ENCODE results near the gene EPM2A.
"Not testable (repeated sequence)": the region's sequence is repeated elsewhere in the genome, so short reads cannot be mapped to it uniquely, and the experiment has no call there.

EPM2A gene

GRCh38 chr6:145745861-145746260 is 10.5 kb upstream of the EPM2A start:
- no peaks in the 10 kb centered on the region for H3K36me3 ChIP-seq (ENCODE audit: control insufficient read depth, insufficient read depth, low read length, severe bottlenecking)
- H3K9ac ChIP-seq (ENCODE audit: low read length) = no peak overlapping the region

DNA sequence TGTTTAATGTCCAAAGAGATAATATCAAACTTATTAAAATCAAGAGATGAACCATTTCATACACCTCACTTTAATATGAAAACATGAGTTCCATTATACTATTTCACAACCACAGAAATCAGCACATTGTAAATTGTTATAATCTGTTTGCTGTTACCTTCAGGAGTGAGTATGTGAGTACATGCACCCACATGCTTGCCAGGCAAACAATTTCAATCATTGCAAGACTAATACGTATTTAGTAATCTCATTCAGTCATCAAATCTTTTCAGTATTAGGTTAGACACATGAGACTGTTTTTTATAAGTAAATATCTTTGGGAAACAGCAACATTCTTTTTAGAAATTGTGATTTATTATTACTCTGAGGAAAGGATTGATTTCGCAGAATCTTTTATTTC is 9.3 kb upstream of the EPM2A start:
- Histone ChIP-seq H3K4me1 (ENCODE audit: control insufficient read depth, insufficient read depth, low read length) (peaks cover 3% of the 10 kb centered on the region), H3K27me3 (replicated peaks; ENCODE audit: control insufficient read depth, insufficient read depth, low read length) (no peaks in the 10 kb centered on the region), H3K9me3 (ENCODE audit: control insufficient read depth, low read length) (no peaks in the 10 kb centered on the region), H3K36me3 (ENCODE audit: control insufficient read depth, insufficient read depth, low read length, severe bottlenecking) (no peaks in the 10 kb centered on the region), H3K4me3 (ENCODE audit: low read length) (no peak overlapping the region), H3K9ac (ENCODE audit: low read length) (no peak overlapping the region)
- no peak for DNase-seq (ENCODE audit: low read depth)

More at GRCh38 chr6:145745861-145746260, 10.5 kb upstream of the EPM2A start:
- Histone ChIP-seq H3K9me3 (ENCODE audit: control insufficient read depth, low read length) (no peaks in the 10 kb centered on the region), H3K4me3 (ENCODE audit: low read length) (no peak overlapping the region), H3K4me1 (ENCODE audit: control insufficient read depth, insufficient read depth, low read length) (peaks cover 10% of the 10 kb centered on the region), H3K27me3 (replicated peaks; ENCODE audit: control insufficient read depth, insufficient read depth, low read length) (no peaks in the 10 kb centered on the region)
- no peak for DNase-seq (ENCODE audit: low read depth)

- no peaks in the 10 kb centered on the region for H3K27me3 ChIP-seq (replicated peaks; ENCODE audit: control insufficient read depth, insufficient read depth, low read length)
- DNase-seq (ENCODE audit: low read depth) = no peak
- no peak overlapping the region for H3K9ac ChIP-seq (ENCODE audit: low read length)
- no peaks in the 10 kb centered on the region for H3K36me3 ChIP-seq (ENCODE audit: control insufficient read depth, insufficient read depth, low read length, severe bottlenecking)
- H3K4me3 ChIP-seq (ENCODE audit: low read length) = no peak overlapping the region
- H3K4me1 ChIP-seq (ENCODE audit: control insufficient read depth, insufficient read depth, low read length) = no peaks in the 10 kb centered on the region
- H3K9me3 ChIP-seq (ENCODE audit: control insufficient read depth, low read length) = no peaks in the 10 kb centered on the region
Observed at GRCh38 chr6:145743332-145743731, 8.0 kb upstream of the EPM2A start.

- not testable (repeated sequence) for H3K4me3 ChIP-seq (ENCODE audit: low read length); H3K9me3 ChIP-seq (ENCODE audit: control insufficient read depth, low read length); H3K27me3 ChIP-seq (replicated peaks; ENCODE audit: control insufficient read depth, insufficient read depth, low read length); H3K9ac ChIP-seq (ENCODE audit: low read length); H3K4me1 ChIP-seq (ENCODE audit: control insufficient read depth, insufficient read depth, low read length); H3K36me3 ChIP-seq (ENCODE audit: control insufficient read depth, insufficient read depth, low read length, severe bottlenecking); DNase-seq (ENCODE audit: low read depth)
Observed at GRCh38 chr6:145742472-145742871, 7.2 kb upstream of the EPM2A start.

DNA sequence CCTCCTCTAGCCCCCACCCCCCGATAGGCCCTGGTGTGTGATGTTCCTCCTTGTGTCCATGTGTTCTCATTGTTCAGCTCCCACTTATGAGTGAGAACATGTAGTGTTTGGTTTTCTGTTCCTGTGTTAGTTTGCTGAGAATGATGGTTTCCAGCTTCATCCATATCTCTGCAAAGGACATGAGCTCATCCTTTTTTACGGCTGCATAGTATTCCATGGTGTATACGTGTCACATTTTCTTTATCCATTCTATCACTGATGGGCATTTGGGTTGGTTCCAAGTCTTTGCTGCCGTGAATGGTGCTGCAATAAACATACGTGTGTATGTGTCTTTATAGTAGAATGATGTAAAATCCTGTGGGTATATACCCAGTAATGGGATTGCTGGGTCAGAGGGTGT is 4.4 kb upstream of the EPM2A start:
- peaks cover 18% of the 10 kb centered on the region for H3K4me1 ChIP-seq (ENCODE audit: control insufficient read depth, insufficient read depth, low read length)
- not testable (repeated sequence) for H3K27me3 ChIP-seq (replicated peaks; ENCODE audit: control insufficient read depth, insufficient read depth, low read length); H3K9ac ChIP-seq (ENCODE audit: low read length); DNase-seq (ENCODE audit: low read depth); H3K36me3 ChIP-seq (ENCODE audit: control insufficient read depth, insufficient read depth, low read length, severe bottlenecking); H3K4me3 ChIP-seq (ENCODE audit: low read length); H3K9me3 ChIP-seq (ENCODE audit: control insufficient read depth, low read length)

DNA sequence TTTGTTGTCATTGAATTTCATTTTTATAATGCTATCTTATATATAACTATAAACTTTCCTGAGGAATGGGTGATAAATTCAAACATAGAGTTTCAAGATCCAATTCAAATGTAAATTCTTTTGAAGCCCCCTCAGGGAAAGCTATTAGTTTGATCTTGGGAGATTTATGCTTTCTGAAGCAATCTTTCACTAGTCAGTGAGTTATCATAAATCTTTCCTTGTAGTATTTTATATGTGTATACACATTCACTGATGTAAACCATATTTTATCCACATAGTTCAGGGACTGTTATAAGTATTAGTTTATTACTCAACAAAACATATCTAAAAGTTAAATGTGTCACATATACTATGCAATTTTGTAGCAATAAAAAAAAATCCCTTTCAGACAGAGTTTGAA is 2.9 kb upstream of the EPM2A start:
- Histone ChIP-seq H3K9ac (ENCODE audit: low read length) (no peak overlapping the region), H3K36me3 (ENCODE audit: control insufficient read depth, insufficient read depth, low read length, severe bottlenecking) (no peaks in the 10 kb centered on the region), H3K27me3 (replicated peaks; ENCODE audit: control insufficient read depth, insufficient read depth, low read length) (no peaks in the 10 kb centered on the region), H3K4me3 (ENCODE audit: low read length) (no peak overlapping the region), H3K4me1 (ENCODE audit: control insufficient read depth, insufficient read depth, low read length) (peaks cover 28% of the 10 kb centered on the region), H3K9me3 (ENCODE audit: control insufficient read depth, low read length) (no peaks in the 10 kb centered on the region)
- DNase-seq (ENCODE audit: low read depth) = no peak

DNA sequence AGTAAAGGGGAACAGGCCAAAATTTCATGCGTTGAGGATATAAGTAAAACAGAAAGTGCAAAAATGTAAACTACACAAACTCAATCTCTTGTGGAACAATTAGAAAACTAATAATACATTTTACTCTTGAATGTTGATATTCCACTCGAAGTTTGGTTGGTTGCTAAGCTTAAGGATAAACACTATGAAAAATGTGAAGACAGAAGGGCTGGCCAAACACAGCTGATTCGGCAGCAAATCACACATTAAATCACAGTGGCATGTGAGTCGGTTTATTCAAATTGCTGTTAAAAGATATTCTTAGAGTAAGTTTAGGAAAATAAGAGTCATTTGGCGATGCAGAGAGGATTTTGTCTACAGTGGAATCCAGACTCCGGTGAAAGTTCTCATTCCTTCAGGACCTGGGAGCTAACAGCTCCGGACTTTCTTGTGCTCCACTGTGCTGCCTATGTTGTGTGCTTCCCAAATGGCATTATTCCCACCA is 1.4 kb upstream of the EPM2A start:
- Histone ChIP-seq H3K27me3 (replicated peaks; ENCODE audit: control insufficient read depth, insufficient read depth, low read length) (no peaks in the 10 kb centered on the region), H3K9me3 (ENCODE audit: control insufficient read depth, low read length) (no peaks in the 10 kb centered on the region), H3K4me1 (ENCODE audit: control insufficient read depth, insufficient read depth, low read length) (peaks cover 28% of the 10 kb centered on the region), H3K9ac (ENCODE audit: low read length) (peak overlapping the region; percentile 95), H3K4me3 (ENCODE audit: low read length) (peak overlapping the region; percentile 92), H3K36me3 (ENCODE audit: control insufficient read depth, insufficient read depth, low read length, severe bottlenecking) (no peaks in the 10 kb centered on the region)
- peak; percentile 41 for DNase-seq (ENCODE audit: low read depth)

- H3K4me3 ChIP-seq (ENCODE audit: low read length) = peak overlapping the region; percentile 92
- no peaks in the 10 kb centered on the region for H3K9me3 ChIP-seq (ENCODE audit: control insufficient read depth, low read length)
- peaks cover 28% of the 10 kb centered on the region for H3K4me1 ChIP-seq (ENCODE audit: control insufficient read depth, insufficient read depth, low read length)
- DNase-seq (ENCODE audit: low read depth) = peak; percentile 88
- H3K36me3 ChIP-seq (ENCODE audit: control insufficient read depth, insufficient read depth, low read length, severe bottlenecking) = no peaks in the 10 kb centered on the region
- no peaks in the 10 kb centered on the region for H3K27me3 ChIP-seq (replicated peaks; ENCODE audit: control insufficient read depth, insufficient read depth, low read length)
- peak overlapping the region; percentile 95 for H3K9ac ChIP-seq (ENCODE audit: low read length)
Observed at GRCh38 chr6:145734486-145735355, 599 bp downstream of the EPM2A start.

GRCh38 chr6:145733810-145734209 is 1.5 kb downstream of the EPM2A start:
- no peaks in the 10 kb centered on the region for H3K9me3 ChIP-seq (ENCODE audit: control insufficient read depth, low read length)
- DNase-seq (ENCODE audit: low read depth) = peak; percentile 23
- peaks cover 28% of the 10 kb centered on the region for H3K4me1 ChIP-seq (ENCODE audit: control insufficient read depth, insufficient read depth, low read length)
- no peaks in the 10 kb centered on the region for H3K36me3 ChIP-seq (ENCODE audit: control insufficient read depth, insufficient read depth, low read length, severe bottlenecking)
- peak overlapping the region; percentile 92 for H3K4me3 ChIP-seq (ENCODE audit: low read length)
- no peaks in the 10 kb centered on the region for H3K27me3 ChIP-seq (replicated peaks; ENCODE audit: control insufficient read depth, insufficient read depth, low read length)
- H3K9ac ChIP-seq (ENCODE audit: low read length) = peak overlapping the region; percentile 95

- no peak for DNase-seq (ENCODE audit: low read depth)
- no peaks in the 10 kb centered on the region for H3K36me3 ChIP-seq (ENCODE audit: control insufficient read depth, insufficient read depth, low read length, severe bottlenecking)
- no peaks in the 10 kb centered on the region for H3K27me3 ChIP-seq (replicated peaks; ENCODE audit: control insufficient read depth, insufficient read depth, low read length)
- no peak overlapping the region for H3K9ac ChIP-seq (ENCODE audit: low read length)
- H3K4me3 ChIP-seq (ENCODE audit: low read length) = no peak overlapping the region
- H3K9me3 ChIP-seq (ENCODE audit: control insufficient read depth, low read length) = no peaks in the 10 kb centered on the region
- peaks cover 28% of the 10 kb centered on the region for H3K4me1 ChIP-seq (ENCODE audit: control insufficient read depth, insufficient read depth, low read length)
Observed at GRCh38 chr6:145733207-145733606, 2.1 kb downstream of the EPM2A start.

DNA sequence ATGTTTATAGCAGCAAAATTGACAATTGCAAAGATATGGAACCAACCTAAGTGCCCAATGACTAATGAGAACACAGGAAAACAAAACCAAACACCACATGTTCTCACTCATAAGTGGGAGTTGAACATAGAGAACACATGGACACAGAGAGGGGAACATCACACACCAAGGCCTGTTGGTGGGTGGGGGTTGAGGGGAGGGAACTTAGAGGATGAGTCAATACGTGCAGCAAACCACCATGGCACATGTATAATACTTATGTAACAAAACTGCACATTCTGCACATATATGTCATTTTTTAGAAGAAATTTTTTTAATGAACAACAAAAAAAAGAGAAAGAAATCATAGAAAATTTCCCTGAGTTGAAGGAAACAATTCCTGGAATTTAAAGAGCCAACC is 3.9 kb downstream of the EPM2A start:
- Histone ChIP-seq H3K27me3 (replicated peaks; ENCODE audit: control insufficient read depth, insufficient read depth, low read length) (no peaks in the 10 kb centered on the region), H3K9me3 (ENCODE audit: control insufficient read depth, low read length) (no peaks in the 10 kb centered on the region), H3K4me1 (ENCODE audit: control insufficient read depth, insufficient read depth, low read length) (peaks cover 17% of the 10 kb centered on the region), H3K4me3 (ENCODE audit: low read length) (no peak overlapping the region), H3K36me3 (ENCODE audit: control insufficient read depth, insufficient read depth, low read length, severe bottlenecking) (no peaks in the 10 kb centered on the region), H3K9ac (ENCODE audit: low read length) (no peak overlapping the region)
- DNase-seq (ENCODE audit: low read depth) = no peak

All from adipocyte (in vitro differentiated cells).